Fibroblast of villous mesenchyme (primary cell): ENCODE measurements around the gene RRAGC. TPM values are rescaled to one million over a fixed set of nuclear protein-coding genes. Genes with fewer than 3 reads are reported as not detected.
"Not testable (repeated sequence)": the region's sequence is repeated elsewhere in the genome, so short reads cannot be mapped to it uniquely, and the experiment has no call there.

Source experiments
- DNase-seq: peaks from one replicate; pipeline ENCODE4 v3.0.0-alpha.2; 2010; ENCODE audit warnings: low read depth
- H3K4me3 ChIP-seq: 2 replicates; pipeline ENCODE4 v1.5.1; 2011; ENCODE audit warnings: low read depth, mild to moderate bottlenecking, low read length
- total RNA-seq: library from RNA; depleted of rRNA; stranded (reverse); fragments of >200 nt; gene quantifications from 2 replicates; pipeline ENCODE4 v1.2.3, GENCODE V29; 2012
- TF ChIP-seq, protein P1 (sequence below): IDR thresholded peaks from 2 replicates; pipeline ENCODE4 v1.5.1; 2012; ENCODE audit warnings: low read depth, mild to moderate bottlenecking, low read length; ENCODE audit not compliant: insufficient read depth

RRAGC gene
- total RNA-seq, 1 donor: 21.2 TPM

DNA sequence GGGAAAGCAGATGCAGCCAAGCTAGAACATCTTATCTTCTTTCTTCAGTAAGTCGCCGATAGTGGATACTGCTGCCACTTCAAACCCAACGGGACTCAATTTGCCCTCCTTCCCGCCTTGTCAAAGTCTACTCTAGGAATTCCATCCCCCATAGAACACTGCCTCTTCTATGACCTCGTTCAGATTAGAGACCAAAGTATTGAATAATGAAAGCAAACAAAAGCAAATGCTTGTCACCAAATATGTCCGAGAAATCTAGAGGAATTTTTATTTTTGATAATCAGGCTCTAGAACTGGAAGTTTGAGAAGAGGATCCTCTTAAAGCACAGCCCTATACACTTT lies 853 bp upstream of the RRAGC start:
- DNase-seq: peak; percentile 16
- TF ChIP-seq, protein P1, sequence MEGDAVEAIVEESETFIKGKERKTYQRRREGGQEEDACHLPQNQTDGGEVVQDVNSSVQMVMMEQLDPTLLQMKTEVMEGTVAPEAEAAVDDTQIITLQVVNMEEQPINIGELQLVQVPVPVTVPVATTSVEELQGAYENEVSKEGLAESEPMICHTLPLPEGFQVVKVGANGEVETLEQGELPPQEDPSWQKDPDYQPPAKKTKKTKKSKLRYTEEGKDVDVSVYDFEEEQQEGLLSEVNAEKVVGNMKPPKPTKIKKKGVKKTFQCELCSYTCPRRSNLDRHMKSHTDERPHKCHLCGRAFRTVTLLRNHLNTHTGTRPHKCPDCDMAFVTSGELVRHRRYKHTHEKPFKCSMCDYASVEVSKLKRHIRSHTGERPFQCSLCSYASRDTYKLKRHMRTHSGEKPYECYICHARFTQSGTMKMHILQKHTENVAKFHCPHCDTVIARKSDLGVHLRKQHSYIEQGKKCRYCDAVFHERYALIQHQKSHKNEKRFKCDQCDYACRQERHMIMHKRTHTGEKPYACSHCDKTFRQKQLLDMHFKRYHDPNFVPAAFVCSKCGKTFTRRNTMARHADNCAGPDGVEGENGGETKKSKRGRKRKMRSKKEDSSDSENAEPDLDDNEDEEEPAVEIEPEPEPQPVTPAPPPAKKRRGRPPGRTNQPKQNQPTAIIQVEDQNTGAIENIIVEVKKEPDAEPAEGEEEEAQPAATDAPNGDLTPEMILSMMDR: no peak
- H3K4me3 ChIP-seq: peak overlapping the region; percentile 86

DNA sequence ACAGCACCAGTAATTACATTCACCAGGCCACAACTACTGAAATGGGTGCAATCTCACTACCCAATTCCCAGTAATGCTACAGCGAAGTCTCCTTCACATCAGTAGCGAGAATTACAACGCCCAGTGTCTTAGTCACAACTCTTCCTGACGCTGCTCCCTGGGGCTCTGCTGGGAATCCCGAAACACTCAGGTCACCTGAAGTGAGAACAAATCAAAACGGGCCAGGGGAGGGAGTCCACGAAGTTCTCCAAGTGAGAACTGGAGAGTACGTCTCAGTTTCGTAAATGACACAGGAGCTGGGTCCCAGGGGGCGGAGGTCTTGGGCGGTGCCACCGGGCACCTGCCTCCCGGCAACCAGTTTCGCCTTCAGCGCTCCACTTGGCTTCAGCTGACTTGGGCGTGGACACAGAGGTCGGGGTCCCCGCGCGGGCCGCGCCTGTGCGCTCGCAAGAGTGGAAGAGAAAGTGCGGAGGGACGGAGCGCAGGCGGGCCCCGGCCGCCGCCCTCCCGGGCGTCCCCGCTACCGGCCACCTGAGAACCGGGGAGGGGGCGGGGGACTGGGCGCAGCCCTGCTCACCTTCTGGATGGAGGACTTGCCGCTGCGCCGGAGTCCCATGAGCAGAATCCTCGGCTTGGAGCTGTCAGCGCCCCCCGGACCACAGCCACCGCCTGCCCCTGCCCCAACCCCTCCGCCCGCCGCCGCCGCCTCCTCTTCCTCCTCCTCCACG lies 575 bp downstream of the RRAGC start:
- TF ChIP-seq, protein P1: no peak
- peak overlapping the region; percentile 84 for H3K4me3 ChIP-seq
- peak; percentile 73 for DNase-seq

DNA sequence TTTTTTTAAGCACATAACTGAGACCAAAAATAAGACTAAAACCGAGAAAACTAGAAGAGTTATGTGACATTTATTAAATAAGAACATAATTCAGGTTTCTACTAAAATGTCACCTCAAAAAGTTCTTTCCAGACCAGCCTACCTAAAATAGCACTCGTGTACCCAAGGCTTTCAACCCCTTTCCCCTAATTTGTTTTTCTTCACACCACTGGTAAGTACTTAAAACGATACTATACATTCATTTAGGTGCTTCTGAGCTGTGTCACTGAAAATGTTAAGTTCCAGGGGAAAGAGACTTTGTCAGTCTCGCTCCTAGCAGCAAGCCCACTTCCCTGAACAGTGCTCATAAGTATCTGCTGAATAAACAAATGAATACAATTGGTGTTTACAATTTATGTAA lies 6.8 kb downstream of the RRAGC start:
- DNase-seq: no peak
- TF ChIP-seq, protein P1: no peak
- no peak overlapping the region for H3K4me3 ChIP-seq

DNA sequence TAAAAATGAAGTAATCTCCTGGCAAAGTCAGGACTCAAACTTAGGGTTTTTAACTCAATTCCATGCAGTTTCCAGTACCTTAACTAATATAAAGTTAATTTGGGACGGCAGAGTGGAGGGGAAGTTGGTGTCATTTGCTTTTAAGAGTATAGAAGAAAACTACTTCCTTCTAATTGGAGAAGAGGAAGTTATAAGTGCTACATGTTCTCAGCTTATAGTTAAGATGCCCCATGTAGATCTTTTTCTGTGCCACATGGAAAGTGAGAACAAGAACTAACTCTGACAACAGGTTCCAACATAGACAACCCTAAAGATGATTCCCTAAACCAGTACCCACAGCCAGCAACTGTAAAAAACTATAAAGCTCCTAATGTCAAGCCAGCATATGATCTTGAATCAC lies 11.5 kb downstream of the RRAGC start:
- no peak overlapping the region for H3K4me3 ChIP-seq
- no peak for DNase-seq
- TF ChIP-seq, protein P1: no peak

DNA sequence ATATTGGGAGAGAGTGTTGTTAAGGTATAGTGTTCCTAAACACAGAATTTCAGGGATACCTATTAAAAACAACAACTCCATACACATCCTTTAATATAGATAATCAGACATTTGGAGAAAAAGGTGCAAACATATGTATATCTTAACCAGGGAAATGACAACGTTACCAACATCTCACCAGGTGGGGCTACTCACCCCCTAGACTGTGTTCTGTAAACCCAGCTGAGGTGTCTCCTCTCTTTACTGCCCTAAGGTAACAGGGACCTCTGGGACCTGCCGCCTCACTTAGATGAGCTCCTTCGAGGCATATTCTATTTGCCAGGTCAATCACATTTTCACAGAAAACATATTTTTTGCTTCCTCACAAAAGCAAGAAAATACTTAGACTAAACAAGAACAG lies 13.4 kb downstream of the RRAGC start:
- H3K4me3 ChIP-seq: no peak overlapping the region
- no peak for DNase-seq
- TF ChIP-seq, protein P1: no peak

DNA sequence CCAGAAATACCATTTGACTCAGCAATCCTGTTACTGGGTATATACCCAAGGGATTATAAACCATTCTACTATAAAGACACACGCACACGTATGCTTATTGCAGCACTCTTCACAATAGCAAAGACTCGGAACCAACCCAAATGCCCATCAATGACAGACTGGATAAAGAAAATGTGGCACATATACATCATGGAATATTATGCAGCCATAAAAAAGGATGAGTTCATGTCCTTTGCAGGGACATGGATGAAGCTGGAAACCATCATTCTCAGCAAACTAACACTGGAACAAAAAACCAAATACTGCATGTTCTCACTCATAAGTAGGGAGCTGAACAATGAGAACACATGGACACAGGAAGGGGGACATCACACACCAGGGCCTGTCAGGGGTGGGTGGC lies 14.5 kb downstream of the RRAGC start:
- not testable (repeated sequence) for DNase-seq, H3K4me3 ChIP-seq

DNA sequence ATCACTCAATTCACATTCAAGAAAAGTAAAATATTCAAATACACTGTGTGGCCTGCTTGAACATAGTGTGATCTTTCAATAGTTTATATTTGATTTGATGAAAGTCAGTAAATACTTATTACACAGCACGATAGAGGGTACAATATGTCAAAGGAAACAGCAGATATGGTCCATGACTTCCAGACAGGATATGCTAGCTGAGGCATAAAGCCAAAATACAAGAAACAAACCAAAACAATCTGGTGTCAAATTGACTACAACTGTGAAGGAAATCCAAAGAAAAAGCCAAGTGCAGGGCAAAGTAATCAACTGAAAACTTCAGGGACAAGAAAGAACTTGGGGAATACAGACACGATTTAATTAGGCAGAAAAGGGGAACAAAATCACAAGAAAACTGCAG lies 19.3 kb downstream of the RRAGC start:
- no peak overlapping the region for H3K4me3 ChIP-seq
- TF ChIP-seq, protein P1: no peak

More for the DNA sequence above, 19.3 kb downstream of the RRAGC start:
- no peak for DNase-seq
